Measurements from ENCODE around the gene CFAP54. TPM values are rescaled to one million over a fixed set of nuclear protein-coding genes. Genes with fewer than 3 reads are reported as not detected.

The CFAP54 gene
- polyA plus RNA-seq, 1 of the 3 experiments (the other 2 are of a cell fraction): 0.87 TPM

GRCh38 chr12:96870946-96871345 lies 381.6 kb downstream of the CFAP54 start (continued):
- TF ChIP-seq, protein P1, sequence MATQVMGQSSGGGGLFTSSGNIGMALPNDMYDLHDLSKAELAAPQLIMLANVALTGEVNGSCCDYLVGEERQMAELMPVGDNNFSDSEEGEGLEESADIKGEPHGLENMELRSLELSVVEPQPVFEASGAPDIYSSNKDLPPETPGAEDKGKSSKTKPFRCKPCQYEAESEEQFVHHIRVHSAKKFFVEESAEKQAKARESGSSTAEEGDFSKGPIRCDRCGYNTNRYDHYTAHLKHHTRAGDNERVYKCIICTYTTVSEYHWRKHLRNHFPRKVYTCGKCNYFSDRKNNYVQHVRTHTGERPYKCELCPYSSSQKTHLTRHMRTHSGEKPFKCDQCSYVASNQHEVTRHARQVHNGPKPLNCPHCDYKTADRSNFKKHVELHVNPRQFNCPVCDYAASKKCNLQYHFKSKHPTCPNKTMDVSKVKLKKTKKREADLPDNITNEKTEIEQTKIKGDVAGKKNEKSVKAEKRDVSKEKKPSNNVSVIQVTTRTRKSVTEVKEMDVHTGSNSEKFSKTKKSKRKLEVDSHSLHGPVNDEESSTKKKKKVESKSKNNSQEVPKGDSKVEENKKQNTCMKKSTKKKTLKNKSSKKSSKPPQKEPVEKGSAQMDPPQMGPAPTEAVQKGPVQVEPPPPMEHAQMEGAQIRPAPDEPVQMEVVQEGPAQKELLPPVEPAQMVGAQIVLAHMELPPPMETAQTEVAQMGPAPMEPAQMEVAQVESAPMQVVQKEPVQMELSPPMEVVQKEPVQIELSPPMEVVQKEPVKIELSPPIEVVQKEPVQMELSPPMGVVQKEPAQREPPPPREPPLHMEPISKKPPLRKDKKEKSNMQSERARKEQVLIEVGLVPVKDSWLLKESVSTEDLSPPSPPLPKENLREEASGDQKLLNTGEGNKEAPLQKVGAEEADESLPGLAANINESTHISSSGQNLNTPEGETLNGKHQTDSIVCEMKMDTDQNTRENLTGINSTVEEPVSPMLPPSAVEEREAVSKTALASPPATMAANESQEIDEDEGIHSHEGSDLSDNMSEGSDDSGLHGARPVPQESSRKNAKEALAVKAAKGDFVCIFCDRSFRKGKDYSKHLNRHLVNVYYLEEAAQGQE (IDR thresholded peaks at IDR 0.05; ENCODE audit: low read depth, low read length): no peak
- TF ChIP-seq GATA2 (CRISPR knock-in tag; IDR thresholded peaks at IDR 0.05) (no peak), POLR2AphosphoS5 (IDR thresholded peaks at IDR 0.05; ENCODE audit: low read depth, low read length) (no peak), RFX5 (IDR thresholded peaks at IDR 0.05; ENCODE audit: low read length) (no peak)
- TF ChIP-seq, protein P2, sequence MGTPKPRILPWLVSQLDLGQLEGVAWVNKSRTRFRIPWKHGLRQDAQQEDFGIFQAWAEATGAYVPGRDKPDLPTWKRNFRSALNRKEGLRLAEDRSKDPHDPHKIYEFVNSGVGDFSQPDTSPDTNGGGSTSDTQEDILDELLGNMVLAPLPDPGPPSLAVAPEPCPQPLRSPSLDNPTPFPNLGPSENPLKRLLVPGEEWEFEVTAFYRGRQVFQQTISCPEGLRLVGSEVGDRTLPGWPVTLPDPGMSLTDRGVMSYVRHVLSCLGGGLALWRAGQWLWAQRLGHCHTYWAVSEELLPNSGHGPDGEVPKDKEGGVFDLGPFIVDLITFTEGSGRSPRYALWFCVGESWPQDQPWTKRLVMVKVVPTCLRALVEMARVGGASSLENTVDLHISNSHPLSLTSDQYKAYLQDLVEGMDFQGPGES (IDR thresholded peaks at IDR 0.05; ENCODE audit: low read depth, low read length): no peak

DNA sequence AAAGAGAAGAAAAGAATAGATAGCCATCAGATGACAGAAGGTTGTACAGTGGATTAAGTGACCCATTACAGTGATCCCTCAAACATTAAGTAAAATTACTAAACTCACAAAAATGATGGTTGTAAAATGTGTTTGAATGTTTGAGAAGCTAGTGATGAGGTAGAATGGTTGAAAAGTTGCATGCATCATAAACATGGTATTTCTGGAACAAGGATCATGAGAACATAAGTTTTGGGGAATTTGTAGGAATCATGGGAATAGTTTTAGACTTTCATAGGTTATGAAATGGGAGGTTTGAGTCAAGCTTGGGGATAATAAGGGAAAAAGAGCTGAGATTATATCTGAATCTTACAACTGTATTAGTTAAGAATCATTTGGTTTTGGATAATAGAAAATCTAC lies 383.6 kb downstream of the CFAP54 start:
- H3K9me3 ChIP-seq: no peaks in the 10 kb centered on the region
- H2AFZ ChIP-seq (ENCODE audit: low read depth): no peak overlapping the region
- no peaks in the 10 kb centered on the region for H4K20me1 ChIP-seq (ENCODE audit: insufficient read depth)
- no peaks in the 10 kb centered on the region for H3K36me3 ChIP-seq (replicated peaks in 1 of 2; ENCODE audit: control insufficient read depth in 1 of 2, insufficient read depth in 2 of 2, low read length in 1 of 2)
- no peaks in the 10 kb centered on the region for H3K27me3 ChIP-seq (ENCODE audit: insufficient read depth)
- no peak overlapping the region for H3K9ac ChIP-seq
- no peak for TF ChIP-seq GABPA (IDR thresholded peaks at IDR 0.05; ENCODE audit: low read depth)
- TF ChIP-seq, protein P2 (IDR thresholded peaks at IDR 0.05; ENCODE audit: low read depth, low read length): no peak
- no peak for TF ChIP-seq EP300 (IDR thresholded peaks at IDR 0.05; ENCODE audit: borderline replicate concordance in 1 of 2, low read depth in 1 of 2, low read length in 1 of 2)
- TF ChIP-seq FOSL2 (IDR thresholded peaks at IDR 0.05; ENCODE audit: borderline replicate concordance, low read depth): no peak
- TF ChIP-seq RCOR1 (IDR thresholded peaks at IDR 0.05; ENCODE audit: low read length): no peak
- TF ChIP-seq MXI1 (IDR thresholded peaks at IDR 0.05; ENCODE audit: low read depth, low read length): no peak
- TF ChIP-seq SMC3 (IDR thresholded peaks at IDR 0.05; ENCODE audit: low read depth, low read length): no peak
- no peak for TF ChIP-seq MEF2A (IDR thresholded peaks at IDR 0.05; ENCODE audit: borderline replicate concordance, low read depth)
- TF ChIP-seq, protein P3, sequence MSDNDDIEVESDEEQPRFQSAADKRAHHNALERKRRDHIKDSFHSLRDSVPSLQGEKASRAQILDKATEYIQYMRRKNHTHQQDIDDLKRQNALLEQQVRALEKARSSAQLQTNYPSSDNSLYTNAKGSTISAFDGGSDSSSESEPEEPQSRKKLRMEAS (IDR thresholded peaks at IDR 0.05; ENCODE audit: low read depth): no peak
- ChIA-PET CTCF (no interaction called here), POLR2A (no interaction called here)
- H3K27ac ChIP-seq (ENCODE audit: low read depth in 2 of 2, low read length in 1 of 2): no peak overlapping the region
- no peaks in the 10 kb centered on the region for H3K9me2 ChIP-seq
- H3K4me3 ChIP-seq (ENCODE audit: low read depth in 2 of 2, low read length in 1 of 2): no peak overlapping the region
- no peaks in the 10 kb centered on the region for H3F3A ChIP-seq (replicated peaks; ENCODE audit: insufficient read depth)
- H3K4me2 ChIP-seq: no peak overlapping the region
- no peaks in the 10 kb centered on the region for H3K79me2 ChIP-seq (ENCODE audit: insufficient read depth)
- no peaks in the 10 kb centered on the region for H3K4me1 ChIP-seq (ENCODE audit: control insufficient read depth in 1 of 2, insufficient read depth in 2 of 2, low read depth in 1 of 2, low read length in 1 of 2)
- DNase-seq: no peak
